ENCODE results near the gene PTPA. TPM values are rescaled to one million over a fixed set of nuclear protein-coding genes. Genes with fewer than 3 reads are reported as not detected.

PTPA gene
- total and polyA plus RNA-seq, 2 of the 4 experiments (the other 2 are of a cell fraction): 124 to 149 TPM

- TF ChIP-seq RFX5 (IDR thresholded peaks at IDR 0.05; ENCODE audit: low read depth, low read length) (peak; percentile 79), FOS (IDR thresholded peaks at IDR 0.05; ENCODE audit: low read depth, low read length) (peak; percentile 95), CHD1 (IDR thresholded peaks at IDR 0.05; ENCODE audit: low read depth, low read length) (no peak), MAFK (IDR thresholded peaks at IDR 0.05; ENCODE audit: low read depth, low read length) (0 out of 2 replicates have a peak, but pooled peaks have one; percentile 15), RCOR1 (IDR thresholded peaks at IDR 0.05; ENCODE audit: insufficient replicate concordance, low read length) (peak; percentile 24), NFE2L2 (IDR thresholded peaks at IDR 0.05; ENCODE audit: low read depth, low read length) (no peak), MAZ (IDR thresholded peaks at IDR 0.05; ENCODE audit: borderline replicate concordance, low read depth, low read length) (peak; percentile 95; the same call in 1 of the 2 replicates), MXI1 (IDR thresholded peaks at IDR 0.05; ENCODE audit: borderline replicate concordance, low read depth, low read length) (peak; percentile 48; the same call in 1 of the 2 replicates), USF2 (IDR thresholded peaks at IDR 0.05; ENCODE audit: low read depth, low read length) (peak; percentile 79)
- H2AFZ ChIP-seq (replicated peaks; ENCODE audit: low read length, poor library complexity): peak within 1 kb of the TSS; percentile 99
- peaks cover 7% of the 10 kb centered on the region; the same call in 1 of the 2 replicates for H3K4me1 ChIP-seq (ENCODE audit: control insufficient read depth, insufficient read depth, low read length)
- peak within 1 kb of the TSS; percentile 86 for H4K91ac ChIP-seq (ENCODE audit: insufficient read depth, low read depth, low read length)
- 1% methylated on average over 50 of the region's 70 CpGs; no CpG with 5 or more reads in 1 of the 2 experiments for WGBS, 2 experiments (ENCODE audit: extremely low coverage in 2 of 2, insufficient read length in 1 of 2)
- intact Hi-C loops (cut with micrococcal nuclease) (no loop called here), in situ Hi-C loops (cut with MboI; ENCODE audit: low sequenced_read_pairs) (no loop called here), dilution Hi-C loops (cut with HindIII; ENCODE audit: low sequenced_read_pairs, unreplicated experiment) (no loop called here)
- peak within 1 kb of the TSS; percentile 84 for H2AK5ac ChIP-seq (ENCODE audit: low read depth, low read length)
- H3K18ac ChIP-seq (ENCODE audit: low read depth, low read length): peak within 1 kb of the TSS; percentile 49
- peaks cover 6% of the 10 kb centered on the region; the same call in 1 of the 2 replicates for H3K36me3 ChIP-seq (ENCODE audit: control insufficient read depth, insufficient read depth, low read length)
- no peaks in the 10 kb centered on the region for H4K20me1 ChIP-seq (ENCODE audit: insufficient read depth, low read length)
- peak within 1 kb of the TSS; percentile 94 for H3K23ac ChIP-seq (ENCODE audit: low read depth, low read length)
- H3K79me1 ChIP-seq (ENCODE audit: low read depth in 1 of 2, low read length in 2 of 2): peaks cover 27 to 41% of the 10 kb centered on the region in 2 experiments
- H2BK5ac ChIP-seq (ENCODE audit: low read depth, low read length, poor library complexity, severe bottlenecking): peak within 1 kb of the TSS; percentile 81
- ChIA-PET CTCF (no interaction called here), POLR2A (ENCODE audit: unreplicated experiment) (no interaction called here)
- no TSS peak for BruUV-seq (replicated peaks)
- peak; percentile 99 for DNase-seq
- H3K56ac ChIP-seq (ENCODE audit: extremely low read depth, insufficient read depth, low read length): peak within 1 kb of the TSS; percentile 90; the same call in 1 of the 2 replicates
- H3K9ac ChIP-seq (ENCODE audit: low read depth, low read length): peak within 1 kb of the TSS; percentile 87
- no peaks in the 10 kb centered on the region for H3K27me3 ChIP-seq (ENCODE audit: control insufficient read depth, insufficient read depth, low read length)
- peak; percentile 98 for ATAC-seq (ENCODE audit: low read depth)
- H2BK20ac ChIP-seq (ENCODE audit: low read depth, low read length): 0 out of 2 replicates have a peak within 1 kb of the TSS, but pooled peaks have one; percentile 16
- H2AK9ac ChIP-seq (replicated peaks; ENCODE audit: low read depth, low read length, poor library complexity): peak within 1 kb of the TSS; percentile 99
- no peak within 1 kb of the TSS for H2BK15ac ChIP-seq (ENCODE audit: low read depth, low read length)
- H3K9me1 ChIP-seq (ENCODE audit: insufficient read depth, low read length): peaks cover 4% of the 10 kb centered on the region; the same call in 1 of the 2 replicates
- peak within 1 kb of the TSS; percentile 87 for H3K4me3 ChIP-seq (ENCODE audit: insufficient read depth, low read depth, low read length)
- H3K14ac ChIP-seq (replicated peaks; ENCODE audit: low read depth, low read length): peak within 1 kb of the TSS; percentile 98
- H3K9me3 ChIP-seq (ENCODE audit: control insufficient read depth, insufficient read depth, low read length): no peaks in the 10 kb centered on the region
- H2BK120ac ChIP-seq (ENCODE audit: low read depth, low read length): no peak within 1 kb of the TSS; the same call in 1 of the 2 replicates
- peak within 1 kb of the TSS; percentile 86 for H3K4ac ChIP-seq (ENCODE audit: low read depth, low read length)
- peak within 1 kb of the TSS; percentile 93 for H3K4me2 ChIP-seq (ENCODE audit: low read depth, low read length)
- H3K27ac ChIP-seq (ENCODE audit: insufficient read depth, low read length): peak within 1 kb of the TSS; percentile 90
- peak within 1 kb of the TSS; percentile 86 to 98 for H4K8ac ChIP-seq (ENCODE audit: low read depth in 2 of 2, low read length in 2 of 2)
- H4K5ac ChIP-seq (ENCODE audit: low read depth, low read length): peak within 1 kb of the TSS; percentile 92
These were observed 30.4 kb upstream of the PTPA start, which contains the start of gene DOLPP1 for GRCh38 chr9:129080601-129081387. TSS of gene DOLPP1 (plus strand) at chr9:129081111. CDS start at chr9:129081132, 21 bp downstream.

All from IMR-90 (cell line).